ENCODE measurements around the gene ATP10A. TPM values are rescaled to one million over a fixed set of nuclear protein-coding genes. Genes with fewer than 3 reads are reported as not detected.
"Not testable (repeated sequence)": the region's sequence is repeated elsewhere in the genome, so short reads cannot be mapped to it uniquely, and the experiment has no call there.

The ATP10A gene
- total and polyA plus RNA-seq, 2 of the 8 experiments (the other 6 are each of a cell fraction or from before 2014, with no cell fraction given) = 2.0 to 2.8 TPM

GRCh38 chr15:25640959-25641358 lies 222.2 kb downstream of the ATP10A start:
- CTCF ChIA-PET (ENCODE audit: partially characterized antibody) = interaction anchor here (0.9 to 2.2 kb wide), 6 partner anchors 8 to 132 kb away, joined by 3 to 8 read pairs (median 5); no protein-coding TSS in a partner anchor

More at GRCh38 chr15:25640959-25641358, 222.2 kb downstream of the ATP10A start:
- 76% methylated on average over 4 of the region's 4 CpGs; no CpG with 5 or more reads in 1 of the 2 experiments for WGBS, 2 experiments (ENCODE audit: extremely low coverage in 1 of 2, insufficient coverage in 1 of 2, insufficient read length in 1 of 2, insufficient replicate concordance in 2 of 2, low coverage in 1 of 2, low lambda C conversion rate in 2 of 2, missing lambda C conversion rate in 1 of 2)
- H3K79me2 ChIP-seq (ENCODE audit: control insufficient read depth in 1 of 2, insufficient read depth in 2 of 2, low read length in 2 of 2); H3K23me2 ChIP-seq (ENCODE audit: low read depth, low read length); H3K4ac ChIP-seq (replicated peaks; ENCODE audit: insufficient read length, low read depth, low read length); H2BK5ac ChIP-seq (ENCODE audit: low read depth, low read length); H4K8ac ChIP-seq (ENCODE audit: extremely low read depth, insufficient read depth, low read length); H2BK12ac ChIP-seq (ENCODE audit: low read depth, low read length); POLR2A ChIA-PET (ENCODE audit: partially characterized antibody); H3K14ac ChIP-seq (ENCODE audit: insufficient read length); H3K18ac ChIP-seq (ENCODE audit: extremely low read depth, low read length); FAIRE-seq; H3K79me1 ChIP-seq (ENCODE audit: low read depth, low read length); H2BK20ac ChIP-seq (ENCODE audit: low read length); H4K5ac ChIP-seq (ENCODE audit: insufficient read length, low read depth, low read length); H3K23ac ChIP-seq (ENCODE audit: insufficient read length); H3K9ac ChIP-seq (replicated peaks in 1 of 4; ENCODE audit: extremely low read depth in 1 of 4, low read depth in 3 of 4, low read length in 3 of 4); H3K4me2 ChIP-seq (ENCODE audit: insufficient read depth in 1 of 2, low read depth in 2 of 2, low read length in 2 of 2); H3K9me3 ChIP-seq (ENCODE audit: insufficient read depth in 2 of 2, low read depth in 1 of 2, low read length in 1 of 2); DNase-seq (ENCODE audit: low read depth in 1 of 2, low spot score in 2 of 2); H2AFZ ChIP-seq (ENCODE audit: low read length); H4K91ac ChIP-seq (replicated peaks; ENCODE audit: insufficient read length, low read length); H2BK15ac ChIP-seq (ENCODE audit: low read length); H3K4me3 ChIP-seq (ENCODE audit: extremely low read depth in 1 of 4, insufficient read depth in 2 of 4, low read depth in 3 of 4, low read length in 4 of 4); H3K56ac ChIP-seq (replicated peaks; ENCODE audit: insufficient read length, low read depth, low read length); H4K20me1 ChIP-seq (replicated peaks in 1 of 2; ENCODE audit: control insufficient read depth in 1 of 2, insufficient read depth in 2 of 2, low read length in 2 of 2); H3K36me3 ChIP-seq (ENCODE audit: control insufficient read depth in 2 of 4, insufficient read depth in 4 of 4, low read length in 3 of 4); H2BK120ac ChIP-seq (replicated peaks; ENCODE audit: low read depth, low read length); H3K27ac ChIP-seq (ENCODE audit: low read depth, low read length); H2AK5ac ChIP-seq (ENCODE audit: low read depth, low read length): not testable (repeated sequence)
- Histone ChIP-seq H3K27me3 (replicated peaks in 1 of 4; ENCODE audit: control insufficient read depth in 3 of 4, extremely low read depth in 1 of 4, insufficient read depth in 3 of 4, low read length in 3 of 4) (peaks cover 35 to 70% (median 65%) of the 10 kb centered on the region in 4 experiments), H3K4me1 (replicated peaks in 1 of 4; ENCODE audit: control insufficient read depth in 3 of 4, insufficient read depth in 4 of 4, low read length in 3 of 4) (peaks cover 0 to 18% (median 8%) of the 10 kb centered on the region in 4 experiments)

All from H1 (cell line).